HepG2 (cell line): ENCODE results near the gene TADA2B. TPM values are rescaled to one million over a fixed set of nuclear protein-coding genes. Genes with fewer than 3 reads are reported as not detected.

Experiments used
- ATAC-seq: fragments of 200-7000 bp; cut with Tn5 transposase; 3 replicates; pipeline ENCODE4 v1.9.1; 2020; ENCODE audit warnings: mild to moderate bottlenecking, moderate library complexity
- BruUV-seq: library from RNA; stranded (reverse); fragments of 400-500 nt; replicated peaks from 2 replicates; lab custom pipeline; 2021; lab: Mats Ljungman, UMichigan
- CTCF ChIA-PET: fragments of 300-600 bp; formaldehyde crosslinking; extraction: SDS; loops from one replicate; lab custom pipeline; 2021; ENCODE audit warnings: low total read pairs, inconsistent platforms, low intra/inter-chr PET ratio; lab: Yijun Ruan, JAX
- POLR2A ChIA-PET: fragments of 350-600 bp; sonication (Branson Sonifier 250); formaldehyde crosslinking; loops from one replicate; lab custom pipeline; 2020; ENCODE audit warnings: antibody characterized with exemption, inconsistent platforms; lab: Yijun Ruan, JAX
- DNase-seq: peaks from one replicate; pipeline ENCODE4 v3.0.0-alpha.2; 2015; ENCODE audit warnings: low spot score
- FAIRE-seq: peaks from 3 replicates; lab custom pipeline; 2011; peaks lifted over from hg19 to GRCh38; lab: Jason Lieb, UNC
- H2AFZ ChIP-seq: one replicate; pipeline ENCODE4 v1.6.1; 2011; ENCODE audit warnings: low read length, inconsistent platforms
- H3K27ac ChIP-seq: fragments of 300-600 bp; 3 replicates; pipeline ENCODE4 v1.8.0; 2011; ENCODE audit warnings: mixed run types, mild to moderate bottlenecking, mixed read lengths, low read length, inconsistent platforms; ENCODE audit not compliant: insufficient read depth; ENCODE audit errors: extremely low read length
- H3K27me3 ChIP-seq, 2 experiments: fragments of 200-600 bp in 1 of 2; 2 replicates in 1 of 2; 3 replicates in 1 of 2; pipeline versions ENCODE4 v1.6.0 to v1.8.0; 2011; ENCODE audit warnings: low read length in 2 of 2, mild to moderate bottlenecking in 2 of 2, moderate library complexity in 2 of 2, inconsistent platforms in 1 of 2; ENCODE audit not compliant: insufficient read depth in 2 of 2, control insufficient read depth in 1 of 2
- H3K36me3 ChIP-seq, 2 experiments: fragments of 200-600 bp in 1 of 2; replicated peaks in 1 of 2; 2 replicates in 1 of 2; 3 replicates in 1 of 2; pipeline versions ENCODE4 v1.5.1 to v1.8.0; 2011; ENCODE audit warnings: low read length in 2 of 2, inconsistent platforms in 1 of 2; ENCODE audit not compliant: insufficient read depth in 2 of 2, control insufficient read depth in 1 of 2
- H3K4me1 ChIP-seq: 2 replicates; pipeline ENCODE4 v1.5.1; 2012; ENCODE audit warnings: low read length, inconsistent platforms; ENCODE audit not compliant: insufficient read depth
- H3K4me2 ChIP-seq: 2 replicates; pipeline ENCODE4 v1.6.0; 2011; ENCODE audit warnings: low read depth, low read length, inconsistent platforms
- H3K4me3 ChIP-seq, 3 experiments: fragments of 200-600 bp in 1 of 3; sonication (generic), shearing (Covaris generic) in 1 of 3; replicated peaks in 1 of 3; 2 replicates each; pipeline ENCODE4 v1.5.1; 2011 to 2016; ENCODE audit warnings: low read length in 3 of 3, inconsistent platforms in 2 of 3, low read depth in 2 of 3, mild to moderate bottlenecking in 2 of 3, control low read depth in 1 of 3, mixed read lengths in 1 of 3; ENCODE audit not compliant: insufficient read depth in 1 of 3
- H3K79me2 ChIP-seq: one replicate; pipeline ENCODE4 v1.6.1; 2011; ENCODE audit warnings: low read length, inconsistent platforms; ENCODE audit not compliant: insufficient read depth
- H3K9ac ChIP-seq: 2 replicates; pipeline ENCODE4 v1.6.0; 2011; ENCODE audit warnings: mild to moderate bottlenecking, low read depth, low read length, inconsistent platforms; ENCODE audit not compliant: insufficient read depth
- H3K9me3 ChIP-seq: 2 replicates; pipeline ENCODE4 v1.5.1; 2012; ENCODE audit warnings: mild to moderate bottlenecking, low read length
- H4K20me1 ChIP-seq: 2 replicates; pipeline ENCODE4 v1.6.0; 2011; ENCODE audit warnings: inconsistent platforms, mild to moderate bottlenecking, low read length, moderate library complexity; ENCODE audit not compliant: insufficient read depth
- ATF7-NPFF ChIP-seq: sonication (generic); formaldehyde crosslinking; IDR thresholded peaks from 2 replicates; pipeline ENCODE4 v1.8.1; 2023; ENCODE audit warnings: mild to moderate bottlenecking, low read depth, missing genetic modification reagents, moderate library complexity
- NCOR1 ChIP-seq: fragments of 200-600 bp; sonication (generic); IDR thresholded peaks from 2 replicates; pipeline ENCODE4 v1.7.0; 2017; ENCODE audit warnings: antibody characterized with exemption, low read length, borderline replicate concordance
- NR2F2 ChIP-seq: IDR thresholded peaks from 2 replicates; pipeline ENCODE4 v1.6.1; 2012; ENCODE audit warnings: low read depth, inconsistent platforms, borderline replicate concordance
- REL ChIP-seq: sonication (generic); formaldehyde crosslinking; conservative IDR thresholded peaks from 2 replicates; pipeline ENCODE4 v1.8.0; 2022; ENCODE audit warnings: mild to moderate bottlenecking, missing genetic modification reagents, moderate library complexity
- SAFB2 ChIP-seq: sonication (generic); formaldehyde crosslinking; IDR thresholded peaks from 2 replicates; pipeline ENCODE4 v1.5.1; 2020; ENCODE audit warnings: missing genetic modification reagents, low read depth, mild to moderate bottlenecking, borderline replicate concordance
- ZNF510 ChIP-seq: sonication (generic); formaldehyde crosslinking; IDR thresholded peaks from 2 replicates; pipeline ENCODE4 v1.4.0; 2020; ENCODE audit warnings: low read depth, mild to moderate bottlenecking, missing genetic modification reagents
- ZNF549 ChIP-seq: sonication (generic); formaldehyde crosslinking; IDR thresholded peaks from 2 replicates; pipeline ENCODE4 v1.5.0; 2020; ENCODE audit warnings: missing genetic modification reagents
- ZNF569 ChIP-seq: sonication (generic); formaldehyde crosslinking; IDR thresholded peaks from 2 replicates; pipeline ENCODE4 v1.5.0; 2020; ENCODE audit warnings: mild to moderate bottlenecking, missing genetic modification reagents, moderate library complexity, borderline replicate concordance
- ZNF674 ChIP-seq: sonication (generic); formaldehyde crosslinking; IDR thresholded peaks from 2 replicates; pipeline ENCODE4 v1.5.0; 2020; ENCODE audit warnings: low read depth, mild to moderate bottlenecking, missing genetic modification reagents
- ZNF883 ChIP-seq: sonication (generic); formaldehyde crosslinking; IDR thresholded peaks from 2 replicates; pipeline ENCODE4 v1.5.1; 2020; ENCODE audit warnings: mild to moderate bottlenecking, missing genetic modification reagents; ENCODE audit errors: not compliant biosample characterization
- WGBS: methylation state at CpG from one replicate; pipeline ENCODE4 v1.1.6; 2017; ENCODE audit warnings: low lambda C conversion rate; 5-methylcytosine and 5-hydroxymethylcytosine counted together
- in situ Hi-C: cut with HindIII; loops from 2 replicates; pipeline ENCODE4 v1.10.0; 2017; ENCODE audit warnings: low pct_unique_long_range_greater_than_20kb; ENCODE audit not compliant: extremely low pct_ligation_motif_present
- intact Hi-C: fragments of 100-400 bp; cut with micrococcal nuclease; formaldehyde crosslinking; loops from one replicate; pipeline ENCODE4 v1.10.0; 2022; ENCODE audit not compliant: unreplicated experiment
- polyA plus RNA-seq, 8 experiments: library from polyadenylated mRNA; depleted of rRNA in 3 of 8; stranded (reverse) in 7 of 8; unstranded in 1 of 8; fragments of >200 nt; fragmentation: Illumina TruSeq in 4 of 8; extraction: Trizol in 4 of 8; gene quantifications; 2 replicates each; pipeline versions ENCODE4 v1.2.1 to v1.2.3, GENCODE V29; 2011 to 2016; ENCODE audit warnings: low read depth in 4 of 8, missing spikeins in 1 of 8, mixed read lengths in 1 of 8; ENCODE audit not compliant: insufficient read depth in 1 of 8
- total RNA-seq, 5 experiments: library from RNA; depleted of rRNA; stranded (reverse); fragments of >200 nt; fragmentation: Illumina TruSeq; extraction: Trizol; gene quantifications; 2 replicates each; pipeline ENCODE4 v1.2.3, GENCODE V29; 2016; ENCODE audit warnings: low read depth in 1 of 5
- TF ChIP-seq, protein P1 (sequence below): sonication (generic); formaldehyde crosslinking; IDR thresholded peaks from 2 replicates; pipeline ENCODE4 v1.5.0; 2020; ENCODE audit warnings: mild to moderate bottlenecking, low read depth, missing genetic modification reagents, borderline replicate concordance

Gene TADA2B
- total and polyA plus RNA-seq, 2 of the 13 experiments (the other 11 are each of a cell fraction or from before 2014, with no cell fraction given) = 4.6 to 8.9 TPM

DNA sequence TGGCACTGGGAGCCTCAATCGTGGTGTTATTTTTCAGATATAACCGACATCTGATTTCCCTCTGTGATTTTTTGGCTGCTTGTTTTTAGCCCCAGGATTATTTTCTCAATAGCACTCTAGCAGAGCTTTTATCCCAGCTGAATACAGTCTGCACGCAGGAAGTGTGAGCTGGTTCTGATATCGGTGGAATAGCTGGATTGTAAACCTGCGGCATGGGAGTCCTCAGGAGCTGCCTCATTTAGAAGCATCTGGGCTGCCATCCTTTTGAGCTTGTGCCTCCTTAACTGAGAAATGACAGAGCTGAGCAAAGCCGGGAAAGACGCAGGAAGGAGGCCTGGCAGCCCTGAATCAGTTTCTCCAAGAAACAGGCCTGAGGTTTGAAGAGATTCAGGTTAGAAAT is 53.1 kb downstream of the TADA2B start:
- Histone ChIP-seq H3K9me3 (no peaks in the 10 kb centered on the region), H3K27me3 (peaks cover 2 to 39% of the 10 kb centered on the region in 2 experiments; a peak in 3 of 5 replicates), H3K27ac (no peak overlapping the region), H4K20me1 (no peaks in the 10 kb centered on the region), H3K4me2 (no peak overlapping the region), H2AFZ (no peak overlapping the region), H3K36me3 (no peaks in the 10 kb centered on the region), H3K9ac (no peak overlapping the region), H3K4me1 (no peaks in the 10 kb centered on the region), H3K4me3 (no peak overlapping the region), H3K79me2 (no peaks in the 10 kb centered on the region)
- 47% methylated on average over 7 of the region's 7 CpGs for WGBS
- FAIRE-seq (no peak), DNase-seq (no peak), ATAC-seq (no peak)
- TF ChIP-seq ZNF549 (CRISPR knock-in tag) (no peak), ATF7-NPFF (CRISPR knock-in tag) (no peak), REL (no peak), NCOR1 (no peak), ZNF569 (CRISPR knock-in tag) (no peak), ZNF883 (CRISPR knock-in tag) (no peak), ZNF674 (CRISPR knock-in tag) (no peak), NR2F2 (no peak), SAFB2 (CRISPR knock-in tag) (no peak), ZNF510 (CRISPR knock-in tag) (no peak)
- TF ChIP-seq, protein P1, sequence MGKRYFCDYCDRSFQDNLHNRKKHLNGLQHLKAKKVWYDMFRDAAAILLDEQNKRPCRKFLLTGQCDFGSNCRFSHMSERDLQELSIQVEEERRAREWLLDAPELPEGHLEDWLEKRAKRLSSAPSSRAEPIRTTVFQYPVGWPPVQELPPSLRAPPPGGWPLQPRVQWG (CRISPR knock-in tag) = no peak
- in situ Hi-C loops = no loop called here
- intact Hi-C loops = no loop called here
- no TSS peak for BruUV-seq
- POLR2A ChIA-PET = no interaction called here
- CTCF ChIA-PET = no interaction called here
